GM13977 (cell line): Measurements from ENCODE around the gene ZCCHC24.
A peak's percentile ranks its signal among the peaks of the same experiment; 100 is the strongest.

Experiments used
- DNase-seq: peaks from one replicate; pipeline ENCODE4 v3.0.0; 2012; ENCODE audit warnings: low spot score
- CTCF ChIP-seq: IDR thresholded peaks from 2 replicates; pipeline ENCODE4 v1.5.1; 2012; ENCODE audit warnings: mild to moderate bottlenecking, control low read depth; ENCODE audit not compliant: insufficient read depth; ENCODE audit errors: extremely low read depth, missing control alignments
- in situ Hi-C: fragments of 300-500 bp; cut with MboI; formaldehyde crosslinking; loops from one replicate; pipeline ENCODE4 v1.12.0; 2022; ENCODE audit warnings: low sequenced_read_pairs, low pct_unique_long_range_greater_than_20kb, mixed read lengths, inconsistent platforms; ENCODE audit not compliant: unreplicated experiment

Gene ZCCHC24

GRCh38 chr10:79401015-79401921 is 44.2 kb downstream of the ZCCHC24 start:
- in situ Hi-C loops: no loop called here
- no peak for DNase-seq
- TF ChIP-seq CTCF: no peak

- TF ChIP-seq CTCF: peak; percentile 77
- in situ Hi-C loops: no loop called here
- peak; percentile 80 for DNase-seq
Measured at GRCh38 chr10:79400146-79401004, 45.0 kb downstream of the ZCCHC24 start.

GRCh38 chr10:79399223-79399831 is 46.1 kb downstream of the ZCCHC24 start:
- in situ Hi-C loops: loop anchor here (5.0 kb wide), 1 partner anchor 78 kb away; no protein-coding TSS in a partner anchor
- TF ChIP-seq CTCF: no peak
- no peak for DNase-seq

GRCh38 chr10:79398642-79399041 is 46.8 kb downstream of the ZCCHC24 start:
- TF ChIP-seq CTCF: no peak
- DNase-seq: no peak
- in situ Hi-C loops: loop anchor here (5.0 kb wide), 1 partner anchor 79 kb away; no protein-coding TSS in a partner anchor

GRCh38 chr10:79397575-79398303 is 47.7 kb downstream of the ZCCHC24 start:
- DNase-seq: no peak
- no peak for TF ChIP-seq CTCF
- in situ Hi-C loops: loop anchor here (5.0 kb wide), 1 partner anchor 80 kb away; no protein-coding TSS in a partner anchor

GRCh38 chr10:79397051-79397450 is 48.4 kb downstream of the ZCCHC24 start:
- DNase-seq: no peak
- no peak for TF ChIP-seq CTCF
- in situ Hi-C loops: loop anchor here (5.0 kb wide), 1 partner anchor 80 kb away; no protein-coding TSS in a partner anchor
